Adrenal gland (tissue), 12 donors: ENCODE results near the gene COPS7A. TPM values are rescaled to one million over a fixed set of nuclear protein-coding genes. Genes with fewer than 3 reads are reported as not detected.

ENCODE experiments used
- DNase-seq, 7 donors: peaks; one replicate each; pipeline ENCODE4 v3.0.0-alpha.2; 2019 to 2020
- H3K27ac ChIP-seq, 5 donors: fragments of 200-600 bp; sonication (generic) in 4 of 5; 1 replicate in 3 of 5; 2 replicates in 2 of 5; pipeline versions ENCODE4 v1.5.1 to v1.8.0; 2016 to 2020; ENCODE audit warnings: mild to moderate bottlenecking in 1 of 5
- H3K27me3 ChIP-seq: fragments of 200-600 bp; 2 replicates; pipeline ENCODE4 v1.8.0; 2021
- H3K36me3 ChIP-seq, 2 donors: fragments of 200-600 bp; replicated peaks in 1 of 2; 1 replicate in 1 of 2; 2 replicates in 1 of 2; pipeline versions ENCODE4 v1.5.1 to v1.8.0; 2018 to 2022
- H3K4me1 ChIP-seq, 2 donors: fragments of 200-600 bp; replicated peaks in 1 of 2; 1 replicate in 1 of 2; 2 replicates in 1 of 2; pipeline versions ENCODE4 v1.5.1 to v1.8.0; 2018 to 2021
- H3K4me3 ChIP-seq, 4 donors: fragments of 200-600 bp; sonication (generic) in 3 of 4; one replicate each; pipeline ENCODE4 v1.5.1; 2016 to 2018
- H3K9me3 ChIP-seq, 3 donors: fragments of 200-600 bp; sonication (generic) in 1 of 3; replicated peaks in 1 of 3; 1 replicate in 2 of 3; 2 replicates in 1 of 3; pipeline versions ENCODE4 v1.5.1 to v1.8.0; 2016 to 2021
- POLR2A ChIP-seq, 2 donors: fragments of 450-650 bp; IDR thresholded peaks; one replicate each; pipeline ENCODE4 v1.6.1; 2017; ENCODE audit warnings: antibody characterized with exemption in 2 of 2, mild to moderate bottlenecking in 2 of 2, moderate library complexity in 1 of 2
- WGBS, 4 donors: extraction: QIAGEN DNeasy Blood & Tissue Kit in 2 of 4; methylation state at CpG; one replicate each; pipeline versions ENCODE4 v1.1.5 to v1.1.7; 2013 to 2017; 5-methylcytosine and 5-hydroxymethylcytosine counted together
- intact Hi-C, 2 donors: fragments of 100-400 bp; cut with DNase I; formaldehyde crosslinking; loops; one replicate each; pipeline versions ENCODE4 v1.14.1 to v1.15.0; 2022 to 2023
- polyA plus RNA-seq, 3 donors: library from polyadenylated mRNA; stranded (reverse); fragments of 200-250 nt in 2 of 3; fragments of 350-450 nt in 1 of 3; fragmentation: Illumina TruSeq in 1 of 3; extraction: RNeasy Lipid Tissue Mini Kit (QIAGEN cat#74804) in 1 of 3; gene quantifications; one replicate each; pipeline ENCODE4 v1.2.3, GENCODE V29; 2013 to 2014
- total RNA-seq, 9 donors: library from RNA; depleted of rRNA in 4 of 9; stranded (reverse); fragments of >200 nt in 4 of 9; fragments of 120-200 nt in 1 of 9; fragmentation: NEBNext Ultra II Directional in 1 of 9; extraction: Animal tissue kit (Norgen Biotek cat#: 25700) in 1 of 9; gene quantifications; one replicate each; pipeline versions ENCODE4 v1.1.0 to v1.2.4, GENCODE V29; 2013 to 2023
- TF ChIP-seq, protein P1 (sequence below), 6 experiments: fragments of 450-650 bp in 4 of 6; fragments of 200-600 bp in 2 of 6; sonication (generic) in 1 of 6; IDR thresholded peaks; 1 replicate in 5 of 6; 2 replicates in 1 of 6; pipeline versions ENCODE4 v1.5.1 to v1.8.0; 2016 to 2021; ENCODE audit warnings: antibody characterized with exemption in 6 of 6, mild to moderate bottlenecking in 2 of 6, moderate library complexity in 1 of 6
- donor health status: healthy with polysubstance abuse.
- donor health status: Bipolar disorder and iron deficiency.
- donor health status: DM: yes; HTN: yes; CAD: no.
- donor health status: DM: no; HTN: no; CAD: no.
- donor health status: DM: no; HTN: no; CAD: no.
- donor health status: DM: yes; HTN: yes; CAD: no.

The COPS7A gene
- total and polyA plus RNA-seq, 12 donors: 46.5 to 105 (median 81.1) TPM

DNA sequence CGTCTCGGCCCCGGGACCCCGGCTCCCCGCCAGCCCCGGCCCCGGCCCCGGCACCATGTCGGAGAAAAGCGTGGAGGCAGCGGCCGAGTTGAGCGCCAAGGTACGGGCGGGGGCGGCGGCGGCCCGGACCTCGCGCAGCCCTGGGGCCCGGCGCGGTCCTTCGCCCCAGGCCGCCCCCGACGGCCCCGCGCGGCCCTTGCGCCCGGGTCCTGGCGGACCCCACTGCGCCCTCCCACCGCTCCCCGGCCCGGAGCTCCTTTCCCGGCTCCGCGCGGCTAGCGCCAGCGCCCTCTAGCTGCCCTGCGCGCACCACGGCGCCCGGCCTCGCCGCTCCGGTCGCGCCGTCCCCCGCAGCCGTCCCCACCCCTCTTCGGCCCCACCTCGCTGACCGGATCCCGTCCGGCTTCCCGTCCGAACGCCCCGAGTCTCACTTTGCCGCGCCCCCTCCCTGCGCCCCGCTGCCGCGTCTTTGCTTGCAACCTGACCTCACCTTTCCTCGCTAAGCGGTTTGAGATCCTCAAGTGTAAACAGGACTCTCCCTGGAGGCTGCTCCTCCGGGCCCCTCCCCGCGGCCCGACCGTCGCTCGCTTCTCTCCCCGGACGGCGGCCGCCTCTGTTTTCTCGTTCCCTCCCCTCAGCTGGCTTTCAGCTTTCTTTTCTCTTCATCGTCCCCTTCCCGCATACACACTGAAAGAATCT, 43.0 kb downstream of the COPS7A start:
- 0 to 1% (median 1%) methylated on average over 17 to 88 of the region's 88 CpGs for WGBS, 4 donors
- Histone ChIP-seq H3K27me3 (no peaks in the 10 kb centered on the region), H3K36me3 (peaks cover 0 to 10% of the 10 kb centered on the region in 2 donors), H3K4me3 (peak overlapping the region; percentile 34 to 98 (median 84)), H3K27ac (peak overlapping the region in 4 of 5 donors; percentile 17 to 97 (median 76)), H3K4me1 (peaks cover 25 to 46% of the 10 kb centered on the region in 2 donors), H3K9me3 (no peaks in the 10 kb centered on the region)
- TF ChIP-seq POLR2A (IDR thresholded peaks at IDR 0.05): peak in 1 of 2 donors; percentile 15
- TF ChIP-seq, protein P1, sequence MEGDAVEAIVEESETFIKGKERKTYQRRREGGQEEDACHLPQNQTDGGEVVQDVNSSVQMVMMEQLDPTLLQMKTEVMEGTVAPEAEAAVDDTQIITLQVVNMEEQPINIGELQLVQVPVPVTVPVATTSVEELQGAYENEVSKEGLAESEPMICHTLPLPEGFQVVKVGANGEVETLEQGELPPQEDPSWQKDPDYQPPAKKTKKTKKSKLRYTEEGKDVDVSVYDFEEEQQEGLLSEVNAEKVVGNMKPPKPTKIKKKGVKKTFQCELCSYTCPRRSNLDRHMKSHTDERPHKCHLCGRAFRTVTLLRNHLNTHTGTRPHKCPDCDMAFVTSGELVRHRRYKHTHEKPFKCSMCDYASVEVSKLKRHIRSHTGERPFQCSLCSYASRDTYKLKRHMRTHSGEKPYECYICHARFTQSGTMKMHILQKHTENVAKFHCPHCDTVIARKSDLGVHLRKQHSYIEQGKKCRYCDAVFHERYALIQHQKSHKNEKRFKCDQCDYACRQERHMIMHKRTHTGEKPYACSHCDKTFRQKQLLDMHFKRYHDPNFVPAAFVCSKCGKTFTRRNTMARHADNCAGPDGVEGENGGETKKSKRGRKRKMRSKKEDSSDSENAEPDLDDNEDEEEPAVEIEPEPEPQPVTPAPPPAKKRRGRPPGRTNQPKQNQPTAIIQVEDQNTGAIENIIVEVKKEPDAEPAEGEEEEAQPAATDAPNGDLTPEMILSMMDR (IDR thresholded peaks at IDR 0.05): peak in 5 of 6 experiments; percentile 18 to 79 (median 64)
- DNase-seq: peak; percentile 66 to 82 (median 74)
- intact Hi-C loops: loop anchor here in 1 of 2 donors (2.0 kb wide), 1 partner anchor 18 kb away; no protein-coding TSS in a partner anchor

- Histone ChIP-seq H3K36me3 (peaks cover 0 to 10% of the 10 kb centered on the region in 2 donors), H3K4me3 (peak overlapping the region; percentile 34 to 98 (median 84)), H3K27me3 (no peaks in the 10 kb centered on the region), H3K9me3 (no peaks in the 10 kb centered on the region), H3K4me1 (peaks cover 25 to 48% of the 10 kb centered on the region in 2 donors), H3K27ac (peak overlapping the region in 4 of 5 donors; percentile 17 to 97 (median 76))
- intact Hi-C loops: loop anchor here in 1 of 2 donors (2.0 kb wide), 1 partner anchor 19 kb away; no protein-coding TSS in a partner anchor
- DNase-seq: peak in 3 of 7 donors; percentile 33 to 72 (median 37)
- WGBS, 4 donors: 12 to 20% (median 16%) methylated on average over 27 to 44 of the region's 44 CpGs
- TF ChIP-seq POLR2A (IDR thresholded peaks at IDR 0.05): no peak
- TF ChIP-seq, protein P1 (IDR thresholded peaks at IDR 0.05): no peak
Observed at GRCh38 chr12:6767353-6768319, 43.8 kb downstream of the COPS7A start.

- Histone ChIP-seq H3K4me3 (peak overlapping the region in 1 of 4 donors; percentile 98), H3K27me3 (no peaks in the 10 kb centered on the region), H3K27ac (peak overlapping the region in 2 of 5 donors; percentile 56 to 89), H3K9me3 (no peaks in the 10 kb centered on the region), H3K36me3 (peaks cover 0 to 10% of the 10 kb centered on the region in 2 donors), H3K4me1 (peaks cover 23 to 46% of the 10 kb centered on the region in 2 donors)
- WGBS, 4 donors: 42 to 60% (median 52%) methylated on average over 4 to 6 of the region's 6 CpGs
- intact Hi-C loops: no loop called here
- TF ChIP-seq POLR2A (IDR thresholded peaks at IDR 0.05): no peak
- TF ChIP-seq, protein P1 (IDR thresholded peaks at IDR 0.05): no peak
- DNase-seq: peak in 1 of 7 donors; percentile 30
Observed at GRCh38 chr12:6768437-6768914, 44.6 kb downstream of the COPS7A start.
